HG03045 (cell line): ENCODE results near the gene THRB.
"Not testable (repeated sequence)": the region's sequence is repeated elsewhere in the genome, so short reads cannot be mapped to it uniquely, and the experiment has no call there.

Source experiments
- ATAC-seq: cut with Tn5 transposase; IDR thresholded peaks from one replicate; pipeline ENCODE4 v1.9.1; 2021; ENCODE audit warnings: mild to moderate bottlenecking, moderate library complexity; ENCODE audit not compliant: unreplicated experiment

Gene THRB

GRCh38 chr3:24128199-24129005 is 366.2 kb downstream of the THRB start:
- ATAC-seq: no peak

GRCh38 chr3:24123596-24123995 is 371.1 kb downstream of the THRB start:
- no peak for ATAC-seq

GRCh38 chr3:24120434-24120833 is 374.2 kb downstream of the THRB start:
- no peak for ATAC-seq

GRCh38 chr3:24119321-24119751 is 375.3 kb downstream of the THRB start:
- no peak for ATAC-seq

- ATAC-seq: no peak
These were observed 377.1 kb downstream of the THRB start for GRCh38 chr3:24117508-24117907.

GRCh38 chr3:24111711-24112110 is 382.9 kb downstream of the THRB start:
- no peak for ATAC-seq

- no peak for ATAC-seq
These were observed 384.6 kb downstream of the THRB start for GRCh38 chr3:24110051-24110450.

GRCh38 chr3:24101676-24102168 is 392.9 kb downstream of the THRB start:
- ATAC-seq: no peak

- ATAC-seq: no peak
These were observed 393.8 kb downstream of the THRB start for GRCh38 chr3:24100696-24101402.

- ATAC-seq: no peak
These were observed 397.9 kb downstream of the THRB start for GRCh38 chr3:24096695-24097290.

- ATAC-seq: no peak
These were observed 398.4 kb downstream of the THRB start for GRCh38 chr3:24096271-24096670.

GRCh38 chr3:24094818-24095217 is 399.8 kb downstream of the THRB start:
- ATAC-seq: not testable (repeated sequence)

- ATAC-seq: peak; percentile 64
These were observed 405.9 kb downstream of the THRB start for GRCh38 chr3:24088782-24089181.

GRCh38 chr3:24087469-24087868 is 407.2 kb downstream of the THRB start:
- no peak for ATAC-seq

- no peak for ATAC-seq
These were observed 407.8 kb downstream of the THRB start for GRCh38 chr3:24086617-24087404.

- ATAC-seq: no peak
These were observed 408.4 kb downstream of the THRB start for GRCh38 chr3:24086206-24086605.

- no peak for ATAC-seq
These were observed 422.5 kb downstream of the THRB start for GRCh38 chr3:24072193-24072592.

GRCh38 chr3:24069045-24069444 is 425.6 kb downstream of the THRB start:
- no peak for ATAC-seq

GRCh38 chr3:24067483-24067882 is 427.2 kb downstream of the THRB start:
- ATAC-seq: no peak
